ENCODE data around the gene DNAJB13.

DNAJB13 gene

GRCh38 chr11:74004759-74005615 is 54.2 kb downstream of the DNAJB13 start:
- Histone ChIP-seq H3K36me3 (ENCODE audit: control insufficient read depth, low read length) (no peaks in the 10 kb centered on the region; the same call in 1 of the 2 replicates), H3K79me2 (ENCODE audit: control insufficient read depth, low read length) (no peaks in the 10 kb centered on the region), H3K4me1 (ENCODE audit: control insufficient read depth, low read length) (peaks cover 35% of the 10 kb centered on the region), H3K4me3 (ENCODE audit: low read length) (no peak overlapping the region), H3K27me3 (ENCODE audit: control insufficient read depth, low read length) (no peaks in the 10 kb centered on the region), H3K9me2 (replicated peaks; ENCODE audit: control insufficient read depth, low read length) (no peaks in the 10 kb centered on the region), H3F3A (ENCODE audit: control insufficient read depth, insufficient read depth) (no peaks in the 10 kb centered on the region), H3K27ac (ENCODE audit: low read depth, low read length) (no peak overlapping the region), H3K4me2 (ENCODE audit: low read length) (no peak overlapping the region), H4K20me1 (ENCODE audit: control insufficient read depth, insufficient read depth, low read depth, low read length) (no peaks in the 10 kb centered on the region), H3K9me3 (ENCODE audit: control insufficient read depth, insufficient read depth, low read length) (no peaks in the 10 kb centered on the region)
- TF ChIP-seq CTCF (IDR thresholded peaks at IDR 0.05; ENCODE audit: low read depth, low read length, poor library complexity, severe bottlenecking) (no peak), EZH2phosphoT487 (IDR thresholded peaks at IDR 0.05; ENCODE audit: borderline replicate concordance, low read length) (no peak)

- Histone ChIP-seq H4K20me1 (ENCODE audit: control insufficient read depth, insufficient read depth, low read depth, low read length) (no peaks in the 10 kb centered on the region), H3K36me3 (ENCODE audit: control insufficient read depth, low read length) (no peaks in the 10 kb centered on the region; the same call in 1 of the 2 replicates), H3K4me1 (ENCODE audit: control insufficient read depth, low read length) (peaks cover 35% of the 10 kb centered on the region), H3K4me2 (ENCODE audit: low read length) (no peak overlapping the region), H3K27me3 (ENCODE audit: control insufficient read depth, low read length) (no peaks in the 10 kb centered on the region), H3K79me2 (ENCODE audit: control insufficient read depth, low read length) (no peaks in the 10 kb centered on the region), H3K9me2 (replicated peaks; ENCODE audit: control insufficient read depth, low read length) (no peaks in the 10 kb centered on the region), H3K4me3 (ENCODE audit: low read length) (no peak overlapping the region), H3K9me3 (ENCODE audit: control insufficient read depth, insufficient read depth, low read length) (no peaks in the 10 kb centered on the region), H3F3A (ENCODE audit: control insufficient read depth, insufficient read depth) (no peaks in the 10 kb centered on the region), H3K27ac (ENCODE audit: low read depth, low read length) (no peak overlapping the region)
- TF ChIP-seq CTCF (IDR thresholded peaks at IDR 0.05; ENCODE audit: low read depth, low read length, poor library complexity, severe bottlenecking) (no peak), EZH2phosphoT487 (IDR thresholded peaks at IDR 0.05; ENCODE audit: borderline replicate concordance, low read length) (no peak)
Measured at GRCh38 chr11:74005721-74006517, 55.1 kb downstream of the DNAJB13 start.

- no peak overlapping the region for H3K27ac ChIP-seq (ENCODE audit: low read depth, low read length)
- no peaks in the 10 kb centered on the region for H3K79me2 ChIP-seq (ENCODE audit: control insufficient read depth, low read length)
- no peak overlapping the region for H3K4me2 ChIP-seq (ENCODE audit: low read length)
- TF ChIP-seq CTCF (IDR thresholded peaks at IDR 0.05; ENCODE audit: low read depth, low read length, poor library complexity, severe bottlenecking) (no peak), EZH2phosphoT487 (IDR thresholded peaks at IDR 0.05; ENCODE audit: borderline replicate concordance, low read length) (no peak)
- H3K9me3 ChIP-seq (ENCODE audit: control insufficient read depth, insufficient read depth, low read length): no peaks in the 10 kb centered on the region
- no peaks in the 10 kb centered on the region for H3K9me2 ChIP-seq (replicated peaks; ENCODE audit: control insufficient read depth, low read length)
- H3K4me3 ChIP-seq (ENCODE audit: low read length): no peak overlapping the region
- H3K4me1 ChIP-seq (ENCODE audit: control insufficient read depth, low read length): peaks cover 44% of the 10 kb centered on the region
- H3F3A ChIP-seq (ENCODE audit: control insufficient read depth, insufficient read depth): no peaks in the 10 kb centered on the region
- H3K36me3 ChIP-seq (ENCODE audit: control insufficient read depth, low read length): no peaks in the 10 kb centered on the region; the same call in 1 of the 2 replicates
- no peaks in the 10 kb centered on the region for H4K20me1 ChIP-seq (ENCODE audit: control insufficient read depth, insufficient read depth, low read depth, low read length)
- H3K27me3 ChIP-seq (ENCODE audit: control insufficient read depth, low read length): no peaks in the 10 kb centered on the region
Measured at GRCh38 chr11:74006743-74007304, 56.0 kb downstream of the DNAJB13 start.

Data from DOHH2 (cell line).